Measurements from ENCODE around the gene CD36.

CD36 gene

DNA sequence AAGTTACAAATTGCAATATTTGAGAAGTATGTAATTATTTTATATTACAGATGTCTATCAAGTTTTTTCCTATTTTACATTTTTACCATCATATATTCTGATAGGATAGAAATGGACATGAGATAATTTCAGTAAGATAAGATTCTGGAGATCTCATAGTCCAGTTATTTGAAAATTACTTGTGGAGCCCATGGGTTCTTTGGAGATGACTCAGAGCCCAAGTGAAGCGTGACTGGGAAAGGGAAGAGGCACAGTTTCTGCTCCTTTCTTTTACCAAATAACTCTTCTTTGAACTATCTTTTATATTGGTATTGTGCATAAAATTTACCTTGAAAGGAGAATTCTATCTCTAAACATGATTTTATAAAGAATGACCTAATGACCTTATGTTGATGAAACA lies 2.4 kb downstream of the CD36 start:
- TF ChIP-seq, protein P1, sequence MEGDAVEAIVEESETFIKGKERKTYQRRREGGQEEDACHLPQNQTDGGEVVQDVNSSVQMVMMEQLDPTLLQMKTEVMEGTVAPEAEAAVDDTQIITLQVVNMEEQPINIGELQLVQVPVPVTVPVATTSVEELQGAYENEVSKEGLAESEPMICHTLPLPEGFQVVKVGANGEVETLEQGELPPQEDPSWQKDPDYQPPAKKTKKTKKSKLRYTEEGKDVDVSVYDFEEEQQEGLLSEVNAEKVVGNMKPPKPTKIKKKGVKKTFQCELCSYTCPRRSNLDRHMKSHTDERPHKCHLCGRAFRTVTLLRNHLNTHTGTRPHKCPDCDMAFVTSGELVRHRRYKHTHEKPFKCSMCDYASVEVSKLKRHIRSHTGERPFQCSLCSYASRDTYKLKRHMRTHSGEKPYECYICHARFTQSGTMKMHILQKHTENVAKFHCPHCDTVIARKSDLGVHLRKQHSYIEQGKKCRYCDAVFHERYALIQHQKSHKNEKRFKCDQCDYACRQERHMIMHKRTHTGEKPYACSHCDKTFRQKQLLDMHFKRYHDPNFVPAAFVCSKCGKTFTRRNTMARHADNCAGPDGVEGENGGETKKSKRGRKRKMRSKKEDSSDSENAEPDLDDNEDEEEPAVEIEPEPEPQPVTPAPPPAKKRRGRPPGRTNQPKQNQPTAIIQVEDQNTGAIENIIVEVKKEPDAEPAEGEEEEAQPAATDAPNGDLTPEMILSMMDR (IDR thresholded peaks at IDR 0.05; ENCODE audit: low read length): no peak
- no peak for TF ChIP-seq EZH2 (IDR thresholded peaks at IDR 0.05; ENCODE audit: borderline replicate concordance, low read length)
- no peak overlapping the region for H3K4me2 ChIP-seq (ENCODE audit: low read length)
- no peak overlapping the region for H2AFZ ChIP-seq (ENCODE audit: low read length)
- H3K9me3 ChIP-seq (ENCODE audit: low read length): no peaks in the 10 kb centered on the region
- H3K27ac ChIP-seq (ENCODE audit: low read depth, low read length, poor library complexity, severe bottlenecking): no peak overlapping the region
- H3K27me3 ChIP-seq (ENCODE audit: insufficient read depth, low read length): no peaks in the 10 kb centered on the region
- H4K20me1 ChIP-seq (ENCODE audit: insufficient read depth, low read length): no peaks in the 10 kb centered on the region
- no peak overlapping the region for H3K9ac ChIP-seq (ENCODE audit: low read length)
- H3K36me3 ChIP-seq (ENCODE audit: insufficient read depth, low read length): no peaks in the 10 kb centered on the region
- no peaks in the 10 kb centered on the region for H3F3A ChIP-seq (ENCODE audit: insufficient read depth, low read length)
- no peaks in the 10 kb centered on the region for H3K9me2 ChIP-seq (ENCODE audit: low read depth, low read length)
- H3K79me2 ChIP-seq (ENCODE audit: insufficient read depth, low read length): no peaks in the 10 kb centered on the region
- H3K4me3 ChIP-seq (ENCODE audit: low read depth, low read length, poor library complexity, severe bottlenecking): no peak overlapping the region
- H3K4me1 ChIP-seq (ENCODE audit: insufficient read depth, low read length, severe bottlenecking): no peaks in the 10 kb centered on the region

DNA sequence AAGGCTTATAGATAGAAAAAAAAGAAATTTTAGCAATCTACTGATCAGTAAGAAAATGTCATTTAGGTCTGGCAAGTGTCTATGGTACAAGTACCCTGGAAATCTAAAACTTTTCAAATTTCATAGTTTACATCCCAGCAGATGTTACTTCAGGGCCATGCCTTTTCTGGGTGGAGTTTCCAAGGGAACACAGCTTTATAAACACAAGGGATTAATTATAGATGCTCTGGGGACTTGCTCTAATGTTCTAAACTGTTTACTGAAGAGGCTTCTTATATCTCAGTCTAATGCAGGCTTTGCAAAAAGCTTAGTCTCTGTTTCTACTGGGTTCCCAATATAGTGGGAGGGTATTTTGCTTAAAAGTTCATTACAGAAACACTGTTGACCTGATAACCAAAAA lies 3.1 kb downstream of the CD36 start:
- no peak for TF ChIP-seq EZH2 (IDR thresholded peaks at IDR 0.05; ENCODE audit: borderline replicate concordance, low read length)
- TF ChIP-seq, protein P1 (IDR thresholded peaks at IDR 0.05; ENCODE audit: low read length): no peak
- no peaks in the 10 kb centered on the region for H3K79me2 ChIP-seq (ENCODE audit: insufficient read depth, low read length)
- no peaks in the 10 kb centered on the region for H3K4me1 ChIP-seq (ENCODE audit: insufficient read depth, low read length, severe bottlenecking)

DNA sequence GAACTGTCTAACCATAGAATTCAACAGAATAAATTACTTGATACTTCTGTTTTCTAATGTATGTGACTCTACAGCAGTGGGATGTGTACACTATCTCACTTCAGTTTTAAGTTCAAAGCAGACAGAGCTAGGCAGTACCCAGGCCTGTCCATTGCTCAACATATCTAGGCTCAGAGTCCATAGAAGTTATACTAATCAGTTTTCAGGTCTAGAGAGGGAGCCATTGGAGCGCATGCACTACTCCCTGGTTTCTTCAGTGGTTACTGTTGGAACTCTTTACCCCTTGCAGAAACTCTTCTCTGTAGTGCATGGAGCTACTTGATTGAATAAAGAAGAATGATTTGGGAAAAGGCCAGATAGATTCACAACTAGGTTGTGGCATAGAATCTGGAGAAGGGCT lies 4.4 kb downstream of the CD36 start:
- H4K20me1 ChIP-seq (ENCODE audit: insufficient read depth, low read length): no peaks in the 10 kb centered on the region
- H3K4me3 ChIP-seq (ENCODE audit: low read depth, low read length, poor library complexity, severe bottlenecking): no peak overlapping the region
- no peaks in the 10 kb centered on the region for H3F3A ChIP-seq (ENCODE audit: insufficient read depth, low read length)
- H3K9me3 ChIP-seq (ENCODE audit: low read length): no peaks in the 10 kb centered on the region
- no peak overlapping the region for H3K27ac ChIP-seq (ENCODE audit: low read depth, low read length, poor library complexity, severe bottlenecking)
- TF ChIP-seq EZH2 (IDR thresholded peaks at IDR 0.05; ENCODE audit: borderline replicate concordance, low read length): no peak
- TF ChIP-seq, protein P1 (IDR thresholded peaks at IDR 0.05; ENCODE audit: low read length): no peak
- H3K9ac ChIP-seq (ENCODE audit: low read length): no peak overlapping the region
- no peak overlapping the region for H3K4me2 ChIP-seq (ENCODE audit: low read length)
- H3K79me2 ChIP-seq (ENCODE audit: insufficient read depth, low read length): no peaks in the 10 kb centered on the region
- H3K9me2 ChIP-seq (ENCODE audit: low read depth, low read length): no peaks in the 10 kb centered on the region
- H3K27me3 ChIP-seq (ENCODE audit: insufficient read depth, low read length): no peaks in the 10 kb centered on the region
- H2AFZ ChIP-seq (ENCODE audit: low read length): no peak overlapping the region
- no peaks in the 10 kb centered on the region for H3K36me3 ChIP-seq (ENCODE audit: insufficient read depth, low read length)
- no peaks in the 10 kb centered on the region for H3K4me1 ChIP-seq (ENCODE audit: insufficient read depth, low read length, severe bottlenecking)

More for the DNA sequence above, 3.1 kb downstream of the CD36 start:
- Histone ChIP-seq H3K9ac (ENCODE audit: low read length) (no peak overlapping the region), H3K4me2 (ENCODE audit: low read length) (no peak overlapping the region), H3K36me3 (ENCODE audit: insufficient read depth, low read length) (no peaks in the 10 kb centered on the region), H4K20me1 (ENCODE audit: insufficient read depth, low read length) (no peaks in the 10 kb centered on the region), H3K4me3 (ENCODE audit: low read depth, low read length, poor library complexity, severe bottlenecking) (no peak overlapping the region), H3K9me3 (ENCODE audit: low read length) (no peaks in the 10 kb centered on the region), H3K9me2 (ENCODE audit: low read depth, low read length) (no peaks in the 10 kb centered on the region), H3K27ac (ENCODE audit: low read depth, low read length, poor library complexity, severe bottlenecking) (no peak overlapping the region), H2AFZ (ENCODE audit: low read length) (no peak overlapping the region), H3F3A (ENCODE audit: insufficient read depth, low read length) (no peaks in the 10 kb centered on the region), H3K27me3 (ENCODE audit: insufficient read depth, low read length) (no peaks in the 10 kb centered on the region)
